GM10248 (cell line): ENCODE results near the gene SLC25A22.

Experiments used
- CTCF ChIA-PET: fragments of 300-600 bp; sonication (Branson Sonifier 250); formaldehyde crosslinking; extraction: SDS; loops from one replicate; lab custom pipeline; 2021; ENCODE audit warnings: antibody characterized with exemption; lab: Yijun Ruan, JAX
- POLR2A ChIA-PET: fragments of 350-650 bp; sonication (Branson Sonifier 250); formaldehyde crosslinking; extraction: SDS; loops from one replicate; lab custom pipeline; 2020; ENCODE audit warnings: antibody characterized with exemption; lab: Yijun Ruan, JAX
- DNase-seq: peaks from one replicate; pipeline ENCODE4 v3.0.0; 2012; ENCODE audit errors: extremely low spot score
- TF ChIP-seq, protein P1 (sequence below): IDR thresholded peaks from 2 replicates; pipeline ENCODE4 v1.5.1; 2012; ENCODE audit warnings: mild to moderate bottlenecking, low read depth; ENCODE audit errors: extremely low read depth, missing control alignments, control extremely low read depth

Gene SLC25A22

DNA sequence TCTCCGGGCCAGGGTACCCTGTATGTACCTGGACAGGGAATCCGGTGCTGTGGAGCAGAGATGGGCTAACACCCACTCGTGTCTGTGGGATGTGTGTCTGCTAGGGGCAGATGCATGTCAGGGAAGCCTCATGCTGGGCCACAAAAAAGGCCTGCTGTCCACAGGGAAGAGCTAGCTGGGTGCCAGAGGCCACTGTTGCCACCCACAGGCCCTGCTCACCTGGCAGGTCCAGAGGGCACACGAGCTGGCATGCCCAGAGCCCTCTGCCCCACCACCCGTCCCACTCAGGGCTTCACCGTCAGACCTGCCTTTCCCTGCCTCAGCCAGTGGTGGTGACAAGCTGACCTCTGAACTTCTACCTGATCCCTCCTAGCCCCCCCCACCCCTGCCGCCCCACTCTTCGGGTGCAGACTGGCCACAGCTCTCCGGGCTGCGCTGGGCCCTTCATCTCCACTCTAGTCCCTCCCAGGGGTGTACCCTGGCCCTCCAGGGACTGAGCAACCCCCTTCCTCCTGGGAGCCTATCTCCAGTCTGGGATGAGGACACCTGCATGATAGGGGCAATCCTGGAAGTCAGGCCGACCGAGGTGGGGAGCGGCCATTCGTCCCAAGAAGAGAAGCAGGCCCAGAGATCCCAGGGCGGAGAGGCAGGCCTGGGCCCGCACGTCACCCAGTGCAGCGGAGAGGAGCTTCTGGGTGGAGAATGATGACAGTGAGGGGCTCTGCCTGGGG is 1.4 kb downstream of the SLC25A22 start:
- POLR2A ChIA-PET = interaction anchor here (0.6 to 1.2 kb wide), 5 partner anchors 12 to 584 kb away, joined by 3 to 5 read pairs (median 3); partner anchors contain the start of gene PNPLA2
- TF ChIP-seq, protein P1, sequence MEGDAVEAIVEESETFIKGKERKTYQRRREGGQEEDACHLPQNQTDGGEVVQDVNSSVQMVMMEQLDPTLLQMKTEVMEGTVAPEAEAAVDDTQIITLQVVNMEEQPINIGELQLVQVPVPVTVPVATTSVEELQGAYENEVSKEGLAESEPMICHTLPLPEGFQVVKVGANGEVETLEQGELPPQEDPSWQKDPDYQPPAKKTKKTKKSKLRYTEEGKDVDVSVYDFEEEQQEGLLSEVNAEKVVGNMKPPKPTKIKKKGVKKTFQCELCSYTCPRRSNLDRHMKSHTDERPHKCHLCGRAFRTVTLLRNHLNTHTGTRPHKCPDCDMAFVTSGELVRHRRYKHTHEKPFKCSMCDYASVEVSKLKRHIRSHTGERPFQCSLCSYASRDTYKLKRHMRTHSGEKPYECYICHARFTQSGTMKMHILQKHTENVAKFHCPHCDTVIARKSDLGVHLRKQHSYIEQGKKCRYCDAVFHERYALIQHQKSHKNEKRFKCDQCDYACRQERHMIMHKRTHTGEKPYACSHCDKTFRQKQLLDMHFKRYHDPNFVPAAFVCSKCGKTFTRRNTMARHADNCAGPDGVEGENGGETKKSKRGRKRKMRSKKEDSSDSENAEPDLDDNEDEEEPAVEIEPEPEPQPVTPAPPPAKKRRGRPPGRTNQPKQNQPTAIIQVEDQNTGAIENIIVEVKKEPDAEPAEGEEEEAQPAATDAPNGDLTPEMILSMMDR = no peak
- CTCF ChIA-PET = interaction anchor here (1.0 to 2.4 kb wide), 8 partner anchors 12 to 242 kb away, joined by 3 to 12 read pairs (median 3); partner anchors contain the start of genes DEAF1, RPLP2 and TMEM80
- no peak for DNase-seq

- peak; percentile 93 for DNase-seq
Measured at GRCh38 chr11:795634-796564, 2.2 kb downstream of the SLC25A22 start.

DNA sequence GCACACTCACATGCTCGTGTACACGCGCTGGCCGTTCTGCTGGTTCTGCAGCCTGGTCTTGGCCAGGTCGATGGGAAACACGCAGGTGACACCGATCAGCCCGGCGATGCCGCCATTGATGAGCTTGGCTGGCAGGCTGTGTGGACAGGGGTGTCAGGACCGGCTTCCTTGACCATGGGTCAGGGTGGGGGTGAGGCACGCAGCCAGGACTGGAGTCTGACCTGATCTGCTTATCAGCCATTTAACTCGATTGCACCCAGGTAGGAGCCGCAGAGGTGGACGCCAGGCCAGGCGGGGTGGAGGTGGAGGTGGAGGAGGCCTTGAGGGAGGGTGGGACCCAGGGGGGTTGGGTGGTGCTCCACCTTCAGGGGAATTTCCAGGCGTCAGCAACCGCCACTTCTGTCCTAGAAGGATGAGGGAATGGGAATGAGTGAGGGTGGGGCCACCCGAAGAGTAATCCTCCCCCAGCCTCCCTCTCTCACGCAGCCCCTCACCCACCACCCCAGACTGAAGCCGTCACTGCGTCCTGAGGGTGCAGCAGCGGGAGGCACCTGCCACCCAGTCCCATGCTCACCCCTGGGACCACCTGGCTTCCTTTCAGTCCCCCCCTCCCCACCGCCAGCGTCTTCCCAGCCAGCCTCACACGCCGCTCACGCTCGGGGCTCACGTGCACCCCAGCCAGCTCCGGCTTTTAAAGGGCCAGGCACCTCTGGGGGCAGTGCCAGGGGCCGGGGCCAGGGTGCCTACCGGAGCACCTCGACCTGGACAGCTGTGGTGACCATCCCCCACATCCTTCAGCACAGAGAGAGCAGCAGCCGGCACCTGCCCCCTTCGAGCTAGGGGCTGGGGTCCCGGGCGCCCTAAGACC is 3.1 kb downstream of the SLC25A22 start:
- ChIA-PET POLR2A (interaction anchor here (0.5 to 0.8 kb wide), 2 partner anchors 24 to 99 kb away, joined by 3 to 4 read pairs; partner anchors contain the start of gene TMEM80), CTCF (interaction anchor here (1.0 to 2.4 kb wide), 5 partner anchors 11 to 276 kb away, joined by 3 to 12 read pairs (median 3); partner anchors contain the start of gene RPLP2)
- TF ChIP-seq, protein P1 = no peak
- no peak for DNase-seq

More at GRCh38 chr11:795634-796564, 2.2 kb downstream of the SLC25A22 start:
- CTCF ChIA-PET = interaction anchor here (1.0 to 2.4 kb wide), 9 partner anchors 12 to 277 kb away, joined by 3 to 12 read pairs (median 3); partner anchors contain the start of gene RPLP2
- POLR2A ChIA-PET = interaction anchor here (0.8 to 1.2 kb wide), 3 partner anchors 13 to 100 kb away, joined by 3 to 4 read pairs (median 3); partner anchors contain the start of genes PNPLA2 and TMEM80
- TF ChIP-seq, protein P1 = no peak

DNA sequence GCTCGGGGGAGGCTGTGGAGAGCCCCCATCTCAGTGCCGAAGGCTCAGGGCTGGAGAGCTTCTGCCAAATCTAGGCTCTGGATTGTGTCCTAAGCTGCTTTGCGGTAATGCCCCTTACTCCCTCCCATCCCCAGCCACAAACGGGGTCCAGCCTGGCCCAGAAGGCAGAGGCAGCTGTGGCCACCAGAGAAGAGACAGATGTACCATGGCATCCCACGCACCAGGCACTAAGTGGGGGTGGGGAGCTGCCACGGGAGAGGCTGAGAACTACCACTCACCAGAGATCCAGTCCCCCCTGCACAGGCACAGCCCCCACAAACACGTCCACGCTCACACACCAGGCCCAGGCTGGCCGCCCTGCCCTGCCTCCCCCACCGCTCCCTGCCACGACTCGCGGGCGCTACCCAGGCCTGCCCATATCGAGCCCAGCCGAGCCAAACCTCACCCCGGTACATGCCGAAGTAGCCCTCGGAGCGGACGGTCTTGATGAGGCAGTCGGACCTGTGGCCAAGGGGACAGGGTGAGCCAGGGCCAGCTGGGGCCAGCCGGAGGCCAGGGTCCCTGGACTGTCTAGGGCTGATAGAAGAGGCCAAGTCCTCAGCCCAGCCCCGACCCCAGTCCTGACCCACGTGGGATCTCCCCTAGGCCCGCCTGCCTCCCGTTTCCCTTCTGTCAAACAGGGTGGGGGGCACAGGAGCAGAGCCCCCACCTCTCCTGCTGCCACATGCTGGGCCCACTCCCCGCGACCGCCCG is 3.9 kb downstream of the SLC25A22 start:
- no peak for DNase-seq
- TF ChIP-seq, protein P1 = no peak
- ChIA-PET CTCF (no interaction called here), POLR2A (no interaction called here)

DNA sequence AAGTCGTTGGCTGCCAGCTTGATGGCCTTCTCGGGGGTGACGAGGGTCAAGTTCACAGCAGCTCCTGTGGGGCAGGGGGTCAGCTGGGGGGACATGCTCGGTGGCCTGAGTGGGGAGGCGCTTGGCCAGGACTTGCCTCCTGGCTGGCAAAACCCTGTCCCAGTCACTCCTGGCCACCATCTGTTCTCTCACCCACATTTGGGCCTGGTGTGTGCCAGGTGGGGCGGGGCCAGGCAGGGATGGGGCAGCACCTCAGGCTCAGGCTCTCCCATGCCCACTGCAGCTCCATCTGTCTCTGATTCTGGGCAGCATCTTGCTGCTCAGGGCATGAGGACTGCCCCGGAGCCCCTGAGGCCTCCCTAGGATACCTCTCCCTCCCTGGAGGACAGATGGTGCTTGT is 4.5 kb downstream of the SLC25A22 start:
- ChIA-PET POLR2A (no interaction called here), CTCF (no interaction called here)
- no peak for DNase-seq
- TF ChIP-seq, protein P1 = no peak
